Measurements from ENCODE around the gene PRR11. TPM values are rescaled to one million over a fixed set of nuclear protein-coding genes. Genes with fewer than 3 reads are reported as not detected.

Gene PRR11
- total and polyA plus RNA-seq, 2 of the 8 experiments (the other 6 are each of a cell fraction or from before 2014, with no cell fraction given): 32.7 to 83.0 TPM

GRCh38 chr17:59115474-59115873 lies 40.1 kb upstream of the PRR11 start:
- no peak overlapping the region for H4K91ac ChIP-seq (replicated peaks; ENCODE audit: insufficient read length, low read length)
- H3K36me3 ChIP-seq (ENCODE audit: control insufficient read depth in 2 of 4, insufficient read depth in 4 of 4, low read length in 3 of 4): peaks cover 2 to 40% (median 6%) of the 10 kb centered on the region in 4 experiments; a peak in 6 of 8 replicates

More at GRCh38 chr17:59115474-59115873, 40.1 kb upstream of the PRR11 start:
- no peak overlapping the region for H2BK5ac ChIP-seq (ENCODE audit: low read depth, low read length)
- FAIRE-seq: no peak
- CTCF ChIA-PET (ENCODE audit: partially characterized antibody): no interaction called here
- no peaks in the 10 kb centered on the region for H3K9me3 ChIP-seq (ENCODE audit: insufficient read depth in 2 of 2, low read depth in 1 of 2, low read length in 1 of 2)
- no peak overlapping the region for H2BK120ac ChIP-seq (replicated peaks; ENCODE audit: low read depth, low read length)
- H3K4me1 ChIP-seq (replicated peaks in 1 of 4; ENCODE audit: control insufficient read depth in 3 of 4, insufficient read depth in 4 of 4, low read length in 3 of 4): no peaks in the 10 kb centered on the region
- no peak overlapping the region for H3K18ac ChIP-seq (ENCODE audit: extremely low read depth, low read length)
- POLR2A ChIA-PET (ENCODE audit: partially characterized antibody): interaction anchor here (1.2 kb wide), 1 partner anchor 9 kb away, joined by 4 read pairs; the partner anchor contains the start of gene TRIM37
- no peak overlapping the region for H2AFZ ChIP-seq (ENCODE audit: low read length)
- H4K5ac ChIP-seq (ENCODE audit: insufficient read length, low read depth, low read length): no peak overlapping the region
- peaks cover 0 to 3% of the 10 kb centered on the region in 2 experiments for H4K20me1 ChIP-seq (replicated peaks in 1 of 2; ENCODE audit: control insufficient read depth in 1 of 2, insufficient read depth in 2 of 2, low read length in 2 of 2)
- no peak overlapping the region for H3K14ac ChIP-seq (ENCODE audit: insufficient read length)
- no peaks in the 10 kb centered on the region for H3K27me3 ChIP-seq (replicated peaks in 1 of 4; ENCODE audit: control insufficient read depth in 3 of 4, extremely low read depth in 1 of 4, insufficient read depth in 3 of 4, low read length in 3 of 4)
- no peaks in the 10 kb centered on the region for H3K23me2 ChIP-seq (ENCODE audit: low read depth, low read length)
- no peak for DNase-seq (ENCODE audit: low read depth in 1 of 2, low spot score in 2 of 2)
- H3K9ac ChIP-seq (replicated peaks in 1 of 4; ENCODE audit: extremely low read depth in 1 of 4, low read depth in 3 of 4, low read length in 3 of 4): no peak overlapping the region
- peaks cover 4% of the 10 kb centered on the region; the same call in 1 of the 2 replicates for H3K79me1 ChIP-seq (ENCODE audit: low read depth, low read length)
- H2BK15ac ChIP-seq (ENCODE audit: low read length): no peak overlapping the region
- no peak overlapping the region for H3K27ac ChIP-seq (ENCODE audit: low read depth, low read length)
- no peak overlapping the region for H3K56ac ChIP-seq (replicated peaks; ENCODE audit: insufficient read length, low read depth, low read length)
- no peak overlapping the region for H4K8ac ChIP-seq (ENCODE audit: extremely low read depth, insufficient read depth, low read length)
- TF ChIP-seq POLR2AphosphoS5 (IDR thresholded peaks at IDR 0.05; ENCODE audit: low read depth, low read length) (no peak), NRF1 (IDR thresholded peaks at IDR 0.05; ENCODE audit: low read depth, low read length) (no peak), FOSL1 (IDR thresholded peaks at IDR 0.05; ENCODE audit: insufficient read depth, low read depth, low read length) (no peak), CREB1 (IDR thresholded peaks at IDR 0.05) (no peak), SAP30 (IDR thresholded peaks at IDR 0.05; ENCODE audit: insufficient read depth, insufficient replicate concordance, low read length) (no peak), YY1 (IDR thresholded peaks at IDR 0.05; ENCODE audit: low read depth, low read length) (no peak), NANOG (IDR thresholded peaks at IDR 0.05; ENCODE audit: insufficient read depth, low read depth, low read length, poor library complexity, severe bottlenecking) (no peak), RBBP5 (IDR thresholded peaks at IDR 0.05; ENCODE audit: borderline replicate concordance, low read depth, low read length) (no peak), CHD1 (IDR thresholded peaks at IDR 0.05; ENCODE audit: low read depth, low read length) (no peak)
- no peak overlapping the region for H3K23ac ChIP-seq (ENCODE audit: insufficient read length)
- H3K4ac ChIP-seq (replicated peaks; ENCODE audit: insufficient read length, low read depth, low read length): no peak overlapping the region
- no peak overlapping the region for H2BK20ac ChIP-seq (ENCODE audit: low read length)
- no peak overlapping the region for H2BK12ac ChIP-seq (ENCODE audit: low read depth, low read length)
- 93% methylated on average over 9 of the region's 9 CpGs; no CpG with 5 or more reads in 1 of the 2 experiments for WGBS, 2 experiments (ENCODE audit: extremely low coverage in 1 of 2, insufficient coverage in 1 of 2, insufficient read length in 1 of 2, insufficient replicate concordance in 2 of 2, low coverage in 1 of 2, low lambda C conversion rate in 2 of 2, missing lambda C conversion rate in 1 of 2)
- no peak overlapping the region for H3K4me3 ChIP-seq (ENCODE audit: extremely low read depth in 1 of 4, insufficient read depth in 2 of 4, low read depth in 3 of 4, low read length in 4 of 4)
- no peak overlapping the region for H2AK5ac ChIP-seq (ENCODE audit: low read depth, low read length)
- peaks cover 2 to 7% of the 10 kb centered on the region in 2 experiments; a peak in 1 of 4 replicates for H3K79me2 ChIP-seq (ENCODE audit: control insufficient read depth in 1 of 2, insufficient read depth in 2 of 2, low read length in 2 of 2)
- no peak overlapping the region for H3K4me2 ChIP-seq (ENCODE audit: insufficient read depth in 1 of 2, low read depth in 2 of 2, low read length in 2 of 2)

All from H1 (cell line).